Raji (cell line): ENCODE measurements around the gene TRMT10B.
A peak's percentile ranks its signal among the peaks of the same experiment; 100 is the strongest.

Source experiments
- POLR2A ChIP-seq: IDR thresholded peaks from 2 replicates; pipeline ENCODE4 v1.6.1; 2011; ENCODE audit warnings: low read depth, low read length, control low read depth; ENCODE audit not compliant: insufficient read depth

TRMT10B gene, protein sequence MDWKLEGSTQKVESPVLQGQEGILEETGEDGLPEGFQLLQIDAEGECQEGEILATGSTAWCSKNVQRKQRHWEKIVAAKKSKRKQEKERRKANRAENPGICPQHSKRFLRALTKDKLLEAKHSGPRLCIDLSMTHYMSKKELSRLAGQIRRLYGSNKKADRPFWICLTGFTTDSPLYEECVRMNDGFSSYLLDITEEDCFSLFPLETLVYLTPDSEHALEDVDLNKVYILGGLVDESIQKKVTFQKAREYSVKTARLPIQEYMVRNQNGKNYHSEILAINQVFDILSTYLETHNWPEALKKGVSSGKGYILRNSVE

DNA sequence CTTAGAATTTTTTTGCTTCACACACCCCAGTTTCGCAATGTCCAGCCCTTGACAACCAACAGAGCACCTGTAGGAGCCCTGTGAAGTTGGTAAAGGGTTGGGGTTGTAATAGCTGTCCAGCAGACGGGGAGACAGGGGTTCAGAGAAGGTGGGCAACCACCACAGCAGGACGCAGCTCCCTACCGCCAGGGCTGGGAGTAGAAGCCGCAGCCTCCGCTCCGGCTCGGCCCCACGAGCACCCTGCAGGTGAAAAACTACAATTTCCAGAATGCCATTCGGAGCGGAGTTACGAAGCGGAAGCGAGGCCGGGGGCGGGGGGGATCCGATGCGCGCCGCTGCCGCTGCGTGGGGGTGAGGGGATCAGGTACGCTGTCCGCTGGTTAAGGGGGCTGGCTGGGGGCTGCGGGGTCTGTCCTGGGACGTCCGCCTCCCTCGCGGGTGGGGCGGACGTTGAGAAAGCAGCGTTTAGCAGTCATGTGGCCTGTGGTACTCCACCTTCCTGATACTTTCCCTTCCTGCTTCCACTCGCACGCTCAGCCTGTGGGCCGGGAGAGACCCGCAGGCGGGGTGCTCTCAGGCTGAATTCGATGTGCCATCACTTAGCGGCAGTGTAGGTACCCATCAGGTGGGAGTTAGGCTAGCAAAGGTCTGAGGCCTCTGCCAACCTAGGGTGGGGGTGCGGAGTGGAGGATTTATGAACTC, at the start of gene TRMT10B:
TSS of gene TRMT10B (plus strand) at position 317 of the 702 bp plus-strand sequence. CDS start 8,127 bp downstream, outside the sequence.
- TF ChIP-seq POLR2A, result peak; percentile 78

DNA sequence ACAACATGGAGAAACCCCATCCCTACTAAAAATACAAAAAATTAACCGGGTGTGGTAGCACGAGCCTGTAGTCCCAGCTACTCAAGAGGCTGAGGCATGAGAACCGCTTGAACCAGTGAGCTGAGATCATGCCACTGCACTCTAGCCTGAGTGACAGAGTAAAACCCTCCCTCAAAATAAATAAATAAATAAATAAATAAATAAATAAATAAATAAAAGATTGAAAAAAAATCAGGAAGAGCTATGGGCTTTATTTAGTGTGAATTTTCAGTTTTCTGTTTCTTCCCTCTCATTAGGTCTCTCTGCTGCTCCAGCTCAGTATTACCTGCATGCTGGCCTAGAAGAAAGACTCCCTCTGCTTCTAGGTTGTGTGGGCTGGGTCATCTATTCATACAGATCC, 47.8 kb upstream of the TRMT10B start:
- TF ChIP-seq POLR2A, result no peak

DNA sequence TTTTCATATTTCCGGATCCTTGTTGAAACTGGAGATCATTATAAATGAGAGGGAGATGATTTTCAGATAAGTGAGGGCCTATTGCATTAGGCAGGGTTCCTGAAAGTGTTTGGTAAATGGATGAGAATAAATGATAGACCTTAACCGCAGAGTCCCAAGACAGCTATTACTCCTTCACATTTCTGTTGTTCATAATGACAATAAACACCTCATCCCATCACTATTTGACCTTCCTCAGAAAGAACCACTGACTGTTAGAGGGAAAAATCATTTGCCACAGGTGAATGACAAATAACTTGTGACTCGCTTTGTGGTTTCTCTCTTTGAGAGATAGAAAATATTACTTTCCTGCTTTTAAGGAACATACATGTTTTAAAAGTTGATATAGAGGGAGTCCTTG, 47.3 kb upstream of the TRMT10B start:
- TF ChIP-seq POLR2A, result no peak

DNA sequence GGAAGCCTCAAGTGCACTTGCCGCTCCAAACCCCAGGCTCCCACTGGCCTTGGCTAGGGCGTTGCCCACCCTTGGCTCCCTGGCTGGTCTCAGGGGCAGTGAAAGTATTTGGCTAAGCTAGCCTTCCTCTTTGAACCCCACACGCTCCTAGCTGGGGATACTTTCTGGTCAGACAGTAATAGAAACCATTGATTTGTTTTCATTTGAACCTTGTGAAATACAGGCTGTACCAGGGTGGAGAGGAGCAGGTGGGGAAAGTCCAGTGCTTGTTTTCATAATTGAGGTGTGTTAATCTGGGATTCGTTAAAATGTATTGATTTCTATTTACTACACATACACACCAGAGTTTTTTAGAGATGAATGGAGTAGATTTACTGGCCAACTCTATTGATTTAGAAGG, 45.9 kb upstream of the TRMT10B start:
- TF ChIP-seq POLR2A, result no peak

DNA sequence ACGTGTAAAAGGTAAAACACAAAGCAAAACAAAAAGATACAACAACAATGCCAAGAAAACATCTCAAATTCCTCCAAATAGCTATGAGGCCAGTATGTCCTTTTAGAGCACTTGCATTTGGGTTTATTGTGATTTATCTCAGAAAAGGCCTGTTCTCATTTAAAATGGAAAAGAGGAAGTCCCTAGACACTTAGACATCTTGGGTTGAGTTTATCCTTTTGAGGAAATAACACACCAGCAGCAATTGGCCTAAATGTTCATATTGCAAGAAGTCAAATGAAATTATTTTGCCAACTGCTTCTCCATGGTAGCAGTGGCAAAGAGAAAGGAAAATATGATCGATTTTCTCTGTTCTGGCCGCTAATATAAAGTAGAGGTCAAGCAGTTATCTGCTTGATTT, 43.6 kb upstream of the TRMT10B start:
- no peak for TF ChIP-seq POLR2A

DNA sequence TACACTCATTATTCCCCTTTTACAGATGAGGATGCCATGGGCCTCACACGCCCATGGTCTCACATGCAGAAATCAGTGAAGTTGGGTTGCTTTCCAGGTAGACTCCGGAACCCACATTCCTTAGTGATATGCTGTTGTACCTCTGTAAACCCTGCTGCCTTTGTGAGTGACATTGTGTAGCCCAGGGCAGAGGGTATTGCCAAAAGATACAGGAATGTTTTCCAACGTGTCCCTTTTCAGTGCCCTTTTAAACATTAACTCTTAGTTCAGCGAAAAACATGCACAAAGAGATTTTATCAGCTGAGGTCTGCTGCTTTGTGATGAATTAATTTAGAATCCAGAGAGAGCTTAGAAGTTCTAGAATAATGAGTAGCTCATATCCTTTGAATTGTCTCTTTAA, 38.3 kb upstream of the TRMT10B start:
- TF ChIP-seq POLR2A, result no peak

DNA sequence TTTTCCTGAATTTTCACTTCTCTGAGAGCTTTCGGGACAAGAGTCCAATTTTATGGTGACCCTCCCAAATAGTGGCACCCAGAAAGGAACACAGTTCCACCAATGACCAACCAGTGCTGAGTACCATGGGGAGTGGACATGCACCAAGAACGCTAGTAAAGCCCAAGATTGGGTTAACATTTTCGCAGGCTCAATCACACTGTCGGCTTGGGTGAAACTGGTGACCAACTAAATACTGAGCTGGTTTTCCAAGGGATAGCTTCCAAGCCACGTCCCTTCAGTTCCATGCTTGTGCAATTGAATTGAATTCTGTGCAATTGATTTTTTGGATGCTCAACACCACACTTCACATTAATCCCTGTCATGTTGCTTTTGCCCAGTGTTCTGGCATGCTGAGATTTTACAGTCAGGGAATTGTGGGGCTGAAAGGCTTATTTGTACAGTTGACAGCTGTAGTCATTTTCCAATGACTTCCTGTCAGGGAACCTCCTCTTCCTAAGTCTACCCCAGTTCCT, 37.6 kb upstream of the TRMT10B start:
- TF ChIP-seq POLR2A, result no peak

DNA sequence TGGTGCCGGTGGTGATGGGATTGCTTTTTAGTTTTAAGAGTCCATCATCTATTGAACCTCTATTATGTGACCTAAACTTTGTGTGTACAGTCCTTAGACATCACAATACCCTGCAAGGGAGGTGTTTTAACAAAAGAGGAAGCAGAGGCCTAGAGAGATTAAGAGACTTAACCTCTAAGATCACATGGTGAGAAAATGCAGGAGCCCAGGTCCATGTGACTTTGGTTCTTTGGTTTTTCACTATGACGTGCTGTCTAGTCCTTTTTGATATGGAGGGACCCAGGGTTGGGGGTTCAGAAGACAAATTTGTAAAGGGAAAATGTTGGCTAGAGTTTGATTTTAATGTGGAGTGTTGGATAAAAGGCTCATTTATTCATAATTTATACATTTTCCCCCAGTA, 34.1 kb upstream of the TRMT10B start:
- no peak for TF ChIP-seq POLR2A

DNA sequence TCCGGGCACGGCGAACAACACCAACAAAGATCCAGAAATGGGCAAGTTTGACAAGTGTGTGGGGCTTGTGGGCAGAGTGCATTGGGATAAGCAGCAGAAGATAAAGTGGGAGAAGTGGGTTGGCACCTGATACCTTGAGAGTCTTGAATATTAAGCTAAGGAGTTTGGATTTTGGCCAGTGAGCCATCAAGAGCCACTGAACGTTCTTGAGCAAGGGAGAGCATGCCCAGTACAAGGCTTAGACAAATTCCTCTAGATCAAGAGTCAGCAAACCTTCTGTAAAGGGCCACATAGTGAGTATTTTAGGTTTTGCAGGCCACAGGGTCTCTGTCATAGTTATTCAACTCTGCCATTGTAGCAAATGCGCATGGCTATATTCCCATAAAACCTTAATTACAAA, 26.6 kb upstream of the TRMT10B start:
- no peak for TF ChIP-seq POLR2A

DNA sequence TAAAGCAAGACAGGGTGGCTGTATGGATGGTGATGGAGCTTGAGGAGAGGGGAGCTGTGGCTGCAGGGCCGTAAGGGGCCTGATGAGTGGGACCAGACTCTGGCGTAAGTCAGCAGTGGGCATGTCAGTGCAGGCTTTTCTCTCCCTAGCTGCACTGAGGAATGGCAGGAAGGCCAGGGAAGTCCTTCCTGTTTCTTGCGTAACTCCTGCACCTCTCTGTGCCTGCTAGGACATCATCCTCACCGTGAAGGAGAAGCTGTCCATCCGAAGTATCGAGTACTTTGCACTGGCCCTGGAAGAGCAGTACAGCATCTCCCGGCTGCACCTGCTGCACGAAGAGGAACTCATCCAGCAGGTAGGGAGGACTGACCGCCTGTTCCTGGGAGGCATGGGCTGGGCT, 24.1 kb upstream of the TRMT10B start:
- no peak for TF ChIP-seq POLR2A

DNA sequence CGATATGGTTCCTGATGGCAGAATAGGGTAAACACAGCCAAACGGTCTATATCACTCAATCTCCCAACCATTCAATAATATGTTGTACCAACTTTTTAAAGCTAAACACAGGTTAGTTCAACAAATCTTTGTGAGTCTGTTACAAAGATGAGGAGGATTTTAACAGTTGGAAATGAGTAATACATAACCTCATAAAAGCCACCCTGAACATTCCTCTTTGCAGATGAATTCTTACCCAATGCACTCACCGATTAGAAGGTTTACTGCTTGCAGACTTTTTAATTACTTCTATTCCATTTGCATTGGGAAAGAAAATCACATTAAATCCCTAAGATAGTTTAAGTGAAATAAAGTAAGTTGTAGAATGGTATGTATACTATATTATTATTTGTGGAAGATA, 23.3 kb upstream of the TRMT10B start:
- no peak for TF ChIP-seq POLR2A

DNA sequence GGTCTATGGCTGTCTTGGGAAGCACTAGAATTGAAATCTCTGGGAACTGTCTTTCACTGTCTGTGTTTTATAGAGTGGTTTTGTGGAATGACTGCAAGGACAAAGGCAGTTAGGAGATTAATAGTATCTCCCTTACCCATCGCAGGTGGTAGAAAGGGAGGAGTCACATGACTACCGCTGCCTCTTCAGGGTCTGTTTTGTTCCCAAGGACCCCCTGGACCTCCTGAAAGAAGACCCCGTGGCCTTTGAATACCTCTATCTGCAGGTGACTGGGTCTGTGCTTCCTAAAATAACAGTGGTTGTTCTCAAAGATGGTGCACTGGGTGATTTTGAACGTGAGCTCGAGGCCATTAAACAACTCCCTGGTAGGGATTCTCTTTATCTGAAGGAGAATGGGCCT, 22.8 kb upstream of the TRMT10B start:
- TF ChIP-seq POLR2A, result no peak

DNA sequence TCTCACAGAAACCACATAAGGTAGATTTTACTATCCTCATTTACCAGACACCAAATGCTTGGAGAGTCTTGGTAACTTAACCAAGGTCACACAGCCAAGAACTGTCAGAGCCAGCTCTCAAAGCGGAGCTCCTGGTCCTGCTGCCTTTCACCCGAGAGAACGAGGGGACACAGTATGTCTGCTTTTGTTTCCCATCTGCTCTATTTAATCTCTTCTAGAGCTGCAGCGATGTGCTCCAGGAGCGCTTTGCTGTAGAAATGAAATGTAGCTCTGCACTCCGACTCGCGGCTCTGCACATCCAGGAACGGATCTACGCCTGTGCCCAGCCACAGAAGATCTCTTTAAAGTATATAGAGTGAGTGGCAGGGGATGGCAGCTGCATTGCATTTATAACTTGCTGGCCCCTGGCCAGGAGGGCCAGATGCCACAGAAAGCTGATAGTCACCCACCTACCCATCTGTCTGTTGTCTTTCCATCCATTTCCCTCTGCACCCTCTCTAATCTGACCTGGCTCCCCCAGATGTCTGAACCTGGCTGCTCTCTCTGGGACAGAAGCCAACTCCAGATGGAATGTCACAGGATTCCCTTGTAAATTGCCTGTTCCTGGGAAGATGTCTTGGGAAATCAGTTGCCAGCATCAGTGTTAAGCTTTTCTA, 21.4 kb upstream of the TRMT10B start:
- TF ChIP-seq POLR2A, result no peak

DNA sequence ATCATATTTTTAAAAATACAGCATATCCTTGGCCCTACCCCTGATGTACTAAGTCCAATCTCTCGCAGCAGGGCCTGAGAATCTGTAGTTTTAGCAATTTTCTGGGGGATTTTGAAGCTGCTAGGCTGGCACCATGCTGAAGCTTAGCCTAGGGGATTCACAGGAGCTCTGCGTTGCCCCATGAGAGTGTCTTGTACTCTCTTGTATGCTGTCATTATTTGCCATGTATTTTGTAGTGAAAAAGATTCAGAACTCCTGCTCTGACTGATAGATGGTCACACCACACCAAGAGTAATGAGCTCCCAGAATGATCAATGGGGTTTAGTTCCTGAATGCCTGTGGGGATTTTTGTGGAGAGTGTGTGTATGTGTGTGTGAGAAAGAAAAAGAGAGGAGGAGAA, 20.7 kb upstream of the TRMT10B start:
- TF ChIP-seq POLR2A, result no peak

DNA sequence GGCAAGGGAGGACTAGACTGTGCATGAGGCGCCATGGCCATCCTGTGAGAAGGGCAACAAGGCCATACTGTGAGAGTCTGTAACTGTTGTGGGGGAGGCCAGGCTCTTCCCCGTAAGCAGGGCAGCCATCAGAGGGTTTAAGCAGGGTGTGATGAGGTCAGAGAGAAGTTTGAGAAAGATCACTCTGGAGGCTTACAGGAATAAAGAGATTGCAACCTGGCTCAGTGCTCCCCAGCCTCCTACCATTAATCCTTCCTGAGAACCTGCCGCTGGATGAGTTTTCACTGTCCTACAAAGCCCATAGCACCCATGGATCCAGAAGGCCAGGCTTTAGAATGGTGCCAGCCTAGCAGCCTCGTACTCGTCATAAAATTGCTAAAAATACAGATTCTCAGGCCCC, 14.4 kb upstream of the TRMT10B start:
- no peak for TF ChIP-seq POLR2A

DNA sequence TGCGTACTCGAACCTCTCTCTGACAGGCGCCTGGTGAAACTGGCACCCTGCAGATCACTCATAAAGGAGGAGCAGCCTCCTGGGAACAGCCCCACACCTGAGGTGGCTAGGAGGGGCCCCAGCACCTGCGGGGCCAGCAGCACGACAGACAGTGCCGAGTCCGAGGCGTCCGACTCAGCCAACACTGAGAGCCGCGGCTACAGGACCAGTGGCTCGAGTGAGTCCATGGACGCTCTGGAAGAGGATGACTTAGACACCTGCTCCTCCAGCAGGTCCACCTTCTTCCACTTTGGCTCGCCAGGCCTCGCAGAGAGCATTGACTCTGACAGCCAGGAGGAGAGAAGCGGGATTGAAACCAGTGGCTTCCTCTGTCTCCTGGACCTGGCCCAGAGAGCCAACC, 13.5 kb upstream of the TRMT10B start:
- TF ChIP-seq POLR2A, result no peak
